Measurements from ENCODE around the gene ZBTB7C. TPM values are rescaled to one million over a fixed set of nuclear protein-coding genes. Genes with fewer than 3 reads are reported as not detected.

ZBTB7C gene
- total RNA-seq, 1 experiment from 2014 or later: 0.32 TPM

DNA sequence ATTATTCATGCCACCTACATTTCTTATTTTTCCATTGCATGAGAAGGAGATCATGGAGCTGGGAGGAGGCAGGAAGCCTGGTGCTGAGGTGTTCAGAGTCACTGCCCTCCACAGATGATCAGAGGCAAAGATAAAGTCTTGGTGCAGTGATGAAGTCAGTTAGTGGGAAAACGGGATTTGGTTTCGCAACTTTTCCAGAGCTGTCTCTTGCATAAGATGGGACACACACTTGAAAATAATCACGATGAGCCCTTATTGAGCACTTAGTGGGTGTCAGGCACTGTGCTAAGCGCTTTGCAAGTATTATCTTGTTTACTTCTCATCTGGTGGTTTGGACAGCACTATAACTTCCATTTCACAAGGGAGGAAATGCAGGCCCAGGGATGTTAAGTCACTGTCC, 256.6 kb downstream of the ZBTB7C start:
- POLR2A ChIA-PET (ENCODE audit: low non-redundant PET): no interaction called here

DNA sequence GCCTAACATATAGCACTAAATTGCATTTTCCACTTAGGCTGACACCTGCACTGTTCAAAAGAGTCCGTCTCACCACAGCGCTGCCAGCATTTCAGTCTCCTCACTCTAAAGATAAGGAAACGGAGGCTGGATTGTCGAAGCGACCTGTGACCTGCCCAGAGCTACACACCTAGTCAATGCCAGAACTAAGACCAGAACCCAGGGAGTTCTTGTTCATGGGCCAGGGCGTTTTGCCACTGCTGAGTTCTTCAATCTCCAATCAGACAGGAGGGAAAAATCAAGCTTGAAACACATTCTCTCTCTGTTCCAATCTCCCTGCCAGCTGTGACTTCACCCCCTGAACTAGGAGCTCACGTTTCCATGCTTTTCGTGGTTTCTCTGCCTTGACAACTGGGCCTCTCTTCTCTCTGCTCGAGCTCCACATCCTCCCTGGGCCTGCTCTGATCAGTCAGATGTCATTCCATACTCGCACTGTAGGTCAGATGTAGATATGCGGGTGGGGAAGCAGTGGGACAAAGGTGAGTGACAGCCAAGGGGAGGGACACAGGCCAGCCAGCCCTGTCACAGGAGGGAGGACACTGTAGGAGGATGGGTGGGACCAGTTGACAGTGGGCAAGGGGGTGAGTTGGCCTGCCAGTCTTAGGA, 257.6 kb downstream of the ZBTB7C start:
- ChIA-PET CTCF (no interaction called here), POLR2A (ENCODE audit: low non-redundant PET) (no interaction called here)
- Histone ChIP-seq H3K4me3 (ENCODE audit: low read depth, low read length, poor library complexity, severe bottlenecking) (no peak overlapping the region), H3K4me1 (ENCODE audit: insufficient read depth, low read length, poor library complexity, severe bottlenecking) (no peaks in the 10 kb centered on the region), H3K27ac (ENCODE audit: low read depth, low read length, poor library complexity, severe bottlenecking) (no peak overlapping the region), H3K9me3 (ENCODE audit: low read depth, low read length, poor library complexity, severe bottlenecking) (no peaks in the 10 kb centered on the region), H3K36me3 (ENCODE audit: insufficient read depth, low read length, poor library complexity, severe bottlenecking) (no peaks in the 10 kb centered on the region), H3K27me3 (replicated peaks; ENCODE audit: insufficient read depth, low read depth, low read length, poor library complexity) (peaks cover 2% of the 10 kb centered on the region)
- TF ChIP-seq, protein P1, sequence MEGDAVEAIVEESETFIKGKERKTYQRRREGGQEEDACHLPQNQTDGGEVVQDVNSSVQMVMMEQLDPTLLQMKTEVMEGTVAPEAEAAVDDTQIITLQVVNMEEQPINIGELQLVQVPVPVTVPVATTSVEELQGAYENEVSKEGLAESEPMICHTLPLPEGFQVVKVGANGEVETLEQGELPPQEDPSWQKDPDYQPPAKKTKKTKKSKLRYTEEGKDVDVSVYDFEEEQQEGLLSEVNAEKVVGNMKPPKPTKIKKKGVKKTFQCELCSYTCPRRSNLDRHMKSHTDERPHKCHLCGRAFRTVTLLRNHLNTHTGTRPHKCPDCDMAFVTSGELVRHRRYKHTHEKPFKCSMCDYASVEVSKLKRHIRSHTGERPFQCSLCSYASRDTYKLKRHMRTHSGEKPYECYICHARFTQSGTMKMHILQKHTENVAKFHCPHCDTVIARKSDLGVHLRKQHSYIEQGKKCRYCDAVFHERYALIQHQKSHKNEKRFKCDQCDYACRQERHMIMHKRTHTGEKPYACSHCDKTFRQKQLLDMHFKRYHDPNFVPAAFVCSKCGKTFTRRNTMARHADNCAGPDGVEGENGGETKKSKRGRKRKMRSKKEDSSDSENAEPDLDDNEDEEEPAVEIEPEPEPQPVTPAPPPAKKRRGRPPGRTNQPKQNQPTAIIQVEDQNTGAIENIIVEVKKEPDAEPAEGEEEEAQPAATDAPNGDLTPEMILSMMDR (conservative IDR thresholded peaks at IDR 0.05; ENCODE audit: low read depth, low read length): no peak
- no peak for TF ChIP-seq EZH2 (IDR thresholded peaks at IDR 0.05; ENCODE audit: borderline replicate concordance, low read depth, low read length, poor library complexity, severe bottlenecking)
- no peak for DNase-seq (ENCODE audit: low spot score)
- BruUV-seq (replicated peaks): no TSS peak
- intact Hi-C loops (cut with micrococcal nuclease; ENCODE audit: unreplicated experiment): no loop called here

More for the DNA sequence above, 256.6 kb downstream of the ZBTB7C start:
- no peak for TF ChIP-seq EZH2 (IDR thresholded peaks at IDR 0.05; ENCODE audit: borderline replicate concordance, low read depth, low read length, poor library complexity, severe bottlenecking)
- no peaks in the 10 kb centered on the region for H3K9me3 ChIP-seq (ENCODE audit: low read depth, low read length, poor library complexity, severe bottlenecking)
- no peak for DNase-seq (ENCODE audit: low spot score)
- H3K27ac ChIP-seq (ENCODE audit: low read depth, low read length, poor library complexity, severe bottlenecking): no peak overlapping the region
- CTCF ChIA-PET: no interaction called here
- no peaks in the 10 kb centered on the region for H3K27me3 ChIP-seq (replicated peaks; ENCODE audit: insufficient read depth, low read depth, low read length, poor library complexity)
- H3K36me3 ChIP-seq (ENCODE audit: insufficient read depth, low read length, poor library complexity, severe bottlenecking): no peaks in the 10 kb centered on the region
- no peaks in the 10 kb centered on the region for H3K4me1 ChIP-seq (ENCODE audit: insufficient read depth, low read length, poor library complexity, severe bottlenecking)
- H3K4me3 ChIP-seq (ENCODE audit: low read depth, low read length, poor library complexity, severe bottlenecking): no peak overlapping the region
- intact Hi-C loops (cut with micrococcal nuclease; ENCODE audit: unreplicated experiment): no loop called here
- no TSS peak for BruUV-seq (replicated peaks)

DNA sequence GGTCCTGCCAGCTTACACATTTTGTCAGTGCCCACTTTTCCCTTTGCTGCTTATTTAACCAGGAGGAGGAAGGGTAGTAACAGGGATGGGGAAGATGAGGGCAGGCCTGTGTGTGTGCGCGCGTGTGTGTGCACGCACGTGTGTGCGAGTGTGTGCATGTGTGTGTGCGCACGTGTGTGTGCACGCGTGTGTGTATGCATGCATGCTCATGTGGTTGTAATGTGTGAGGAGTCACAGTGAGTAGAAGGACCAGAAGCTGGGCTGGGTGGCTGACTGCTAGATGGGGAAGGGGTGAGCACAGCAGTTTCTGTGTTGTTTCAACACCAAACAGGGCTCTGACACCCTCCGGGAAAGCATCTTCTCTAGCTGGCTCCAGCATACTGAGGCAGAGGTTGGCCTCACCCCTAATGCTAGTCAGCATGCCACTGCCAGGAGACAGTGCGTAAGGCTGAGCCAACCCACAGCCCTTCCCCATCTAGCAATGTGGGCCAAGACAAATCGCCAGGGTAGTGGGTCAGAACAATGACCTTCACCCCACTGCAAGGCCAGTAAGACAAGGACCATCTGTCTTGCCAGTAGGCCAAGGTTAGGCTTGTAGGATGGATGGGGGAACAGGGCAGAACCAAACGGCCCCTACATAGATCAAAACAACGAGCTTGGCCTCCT, 260.0 kb downstream of the ZBTB7C start:
- Histone ChIP-seq H3K27ac (ENCODE audit: low read depth, low read length, poor library complexity, severe bottlenecking) (no peak overlapping the region), H3K27me3 (replicated peaks; ENCODE audit: insufficient read depth, low read depth, low read length, poor library complexity) (peaks cover 6% of the 10 kb centered on the region), H3K4me1 (ENCODE audit: insufficient read depth, low read length, poor library complexity, severe bottlenecking) (no peaks in the 10 kb centered on the region), H3K36me3 (ENCODE audit: insufficient read depth, low read length, poor library complexity, severe bottlenecking) (no peaks in the 10 kb centered on the region), H3K9me3 (ENCODE audit: low read depth, low read length, poor library complexity, severe bottlenecking) (no peaks in the 10 kb centered on the region), H3K4me3 (ENCODE audit: low read depth, low read length, poor library complexity, severe bottlenecking) (no peak overlapping the region)
- intact Hi-C loops (cut with micrococcal nuclease; ENCODE audit: unreplicated experiment): no loop called here
- CTCF ChIA-PET: no interaction called here
- POLR2A ChIA-PET (ENCODE audit: low non-redundant PET): no interaction called here
- DNase-seq (ENCODE audit: low spot score): no peak
- no peak for TF ChIP-seq EZH2 (IDR thresholded peaks at IDR 0.05; ENCODE audit: borderline replicate concordance, low read depth, low read length, poor library complexity, severe bottlenecking)
- TF ChIP-seq, protein P1 (conservative IDR thresholded peaks at IDR 0.05; ENCODE audit: low read depth, low read length): no peak
- BruUV-seq (replicated peaks): no TSS peak
